ENCODE measurements around the gene DGKD.

DGKD gene

DNA sequence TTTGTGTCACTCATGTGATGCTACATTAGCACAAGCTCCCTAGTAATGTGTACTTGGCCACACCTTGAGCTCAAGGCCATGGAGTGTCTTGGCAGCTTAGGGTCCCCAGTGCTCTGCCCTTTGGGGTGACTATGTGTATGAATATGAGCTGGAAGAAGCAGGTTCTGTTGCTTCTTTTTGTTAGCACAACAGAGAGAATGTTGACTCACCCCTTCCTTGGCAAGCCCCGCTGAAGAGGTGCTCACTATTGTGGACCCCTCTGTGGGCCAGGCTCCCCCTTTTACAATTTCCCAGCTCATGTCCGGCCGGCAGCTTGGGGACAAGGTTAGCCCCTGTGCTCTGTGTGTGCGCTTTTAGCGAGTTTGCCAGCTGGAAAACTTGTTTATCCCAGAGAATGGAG is 48.1 kb downstream of the DGKD start:
- TF ChIP-seq GATA3 (IDR thresholded peaks at IDR 0.05; ENCODE audit: low read depth, low read length), result no peak

DNA sequence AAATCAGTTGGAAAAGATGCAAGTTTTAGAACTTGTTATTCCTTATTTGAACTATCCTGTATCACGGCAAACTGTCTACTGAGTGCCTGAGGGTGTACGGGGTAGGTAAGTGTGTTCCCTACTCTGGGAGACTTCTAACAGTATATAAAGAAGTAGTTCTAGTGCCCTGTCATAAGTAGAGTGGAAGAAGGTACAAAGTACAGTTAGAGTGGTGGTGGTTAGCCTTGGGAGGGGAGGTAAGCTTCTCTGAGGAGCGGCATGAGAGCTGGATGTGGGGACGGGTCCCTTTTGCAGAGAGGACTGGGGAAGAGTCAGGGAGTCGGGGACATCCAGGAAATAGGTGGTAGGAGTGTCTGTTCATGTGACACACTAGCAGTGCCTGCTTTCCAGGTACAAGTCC is 48.5 kb downstream of the DGKD start:
- TF ChIP-seq GATA3 (IDR thresholded peaks at IDR 0.05; ENCODE audit: low read depth, low read length) (no peak), GATA2 (IDR thresholded peaks at IDR 0.05; ENCODE audit: low read depth, low read length) (no peak)

DNA sequence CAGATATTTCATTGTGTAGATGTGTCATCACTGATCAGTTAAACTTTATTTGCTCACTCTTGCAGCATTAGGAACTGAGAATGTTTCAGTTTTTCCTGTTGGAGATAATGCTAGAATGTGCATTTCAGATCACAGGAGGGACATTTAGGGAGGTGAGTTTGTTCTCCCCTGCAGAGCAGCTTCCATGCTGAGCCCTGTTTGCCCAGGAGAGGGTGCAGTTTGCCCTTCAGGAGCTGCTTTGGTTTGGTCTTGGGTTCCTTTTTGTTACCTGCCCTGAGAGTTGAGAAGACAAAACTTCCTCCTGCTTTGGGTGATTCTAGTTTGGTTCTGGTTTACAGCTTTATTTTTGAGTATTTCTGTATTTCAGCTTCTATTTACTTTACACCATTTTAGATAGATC is 49.9 kb downstream of the DGKD start:
- TF ChIP-seq GATA3 (IDR thresholded peaks at IDR 0.05; ENCODE audit: low read depth, low read length) (no peak), GATA2 (IDR thresholded peaks at IDR 0.05; ENCODE audit: low read depth, low read length) (no peak)

DNA sequence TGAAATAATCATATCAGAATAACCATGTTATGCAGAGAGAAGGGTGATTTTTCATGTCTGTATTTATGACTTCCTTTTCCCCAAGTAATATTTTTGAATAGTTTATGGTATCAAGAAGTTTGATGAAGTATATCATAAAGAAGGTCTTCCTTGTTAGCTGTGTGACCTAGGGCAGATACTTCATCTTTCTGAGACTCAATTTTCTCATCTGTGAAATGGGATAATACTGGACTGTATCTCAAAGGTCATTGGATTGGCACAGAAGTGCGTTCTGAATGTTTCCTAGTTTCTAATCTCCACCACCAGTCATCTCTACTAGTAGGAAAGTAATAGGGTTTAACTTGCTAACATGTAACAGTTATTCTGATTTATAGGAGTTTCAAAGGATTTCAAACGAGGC is 52.6 kb downstream of the DGKD start:
- TF ChIP-seq GATA3 (IDR thresholded peaks at IDR 0.05; ENCODE audit: low read depth, low read length) (no peak), GATA2 (IDR thresholded peaks at IDR 0.05; ENCODE audit: low read depth, low read length) (no peak)

- no peak for TF ChIP-seq GATA2 (IDR thresholded peaks at IDR 0.05; ENCODE audit: low read depth, low read length)
Measured at GRCh38 chr2:233407771-233408181, 53.5 kb downstream of the DGKD start.

GRCh38 chr2:233408366-233409285 is 54.3 kb downstream of the DGKD start:
- TF ChIP-seq GATA3 (IDR thresholded peaks at IDR 0.05; ENCODE audit: low read depth, low read length) (no peak), GATA2 (IDR thresholded peaks at IDR 0.05; ENCODE audit: low read depth, low read length) (no peak)

DNA sequence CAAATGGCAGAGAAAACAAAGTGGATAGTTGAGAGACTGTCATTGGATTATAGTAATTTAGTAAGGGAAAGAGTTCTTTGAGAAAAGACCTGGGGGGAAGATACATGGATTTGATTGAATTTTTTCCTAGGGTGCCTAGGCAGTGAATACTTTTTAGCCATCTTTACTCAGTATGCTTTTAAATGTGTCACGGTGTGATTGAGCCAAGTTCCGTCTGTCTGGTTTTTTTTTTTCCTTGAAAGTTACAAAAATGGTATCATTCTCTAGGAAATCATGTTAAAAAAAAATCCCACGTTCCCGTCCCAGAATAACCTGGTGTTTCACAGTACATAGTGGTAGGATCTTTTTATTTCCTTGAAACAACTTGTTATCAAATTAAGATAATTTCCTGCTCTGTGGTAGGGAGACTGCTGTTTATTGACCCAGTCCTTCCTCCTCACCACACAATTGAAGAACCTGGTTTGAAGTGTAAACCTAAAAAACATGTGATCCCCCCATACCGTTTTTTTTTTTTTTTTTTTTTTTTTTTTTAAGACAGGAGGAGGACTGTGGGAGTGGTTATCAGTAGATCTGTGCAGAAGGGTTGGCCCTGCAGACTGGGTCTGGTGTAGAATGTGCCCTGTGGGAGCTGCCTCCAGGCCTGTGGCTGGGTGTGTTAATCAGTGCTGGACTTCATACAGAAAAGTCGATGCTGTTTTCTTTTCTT is 55.1 kb downstream of the DGKD start:
- TF ChIP-seq GATA2 (IDR thresholded peaks at IDR 0.05; ENCODE audit: low read depth, low read length) (peak; percentile 53), GATA3 (IDR thresholded peaks at IDR 0.05; ENCODE audit: low read depth, low read length) (no peak)

DNA sequence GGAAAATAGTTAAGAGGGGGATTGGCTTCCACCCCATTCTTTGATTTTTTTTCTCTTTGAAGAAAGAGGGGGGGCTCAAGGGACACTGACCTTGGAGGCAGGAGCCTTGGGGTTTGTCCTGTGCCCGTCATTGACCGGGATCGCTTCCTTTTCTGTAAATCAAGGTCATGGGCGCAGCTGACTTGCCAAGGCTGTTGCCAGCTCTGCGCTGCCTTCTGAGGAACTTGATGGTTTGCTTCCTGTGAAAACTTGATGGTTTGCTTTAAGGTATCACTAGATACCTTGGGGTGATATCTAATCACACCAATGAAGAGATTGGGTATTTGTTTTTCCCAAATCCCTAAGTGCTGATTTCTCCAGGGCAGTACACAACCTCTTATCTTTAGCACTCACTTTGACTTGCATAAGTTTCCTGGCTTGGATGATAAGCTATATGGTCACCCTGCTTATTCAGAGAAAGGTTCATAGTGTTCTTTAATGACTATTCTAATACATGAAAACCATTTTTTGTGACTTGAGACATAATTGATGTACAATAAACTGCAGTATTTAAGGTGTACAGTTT is 56.0 kb downstream of the DGKD start:
- TF ChIP-seq GATA2 (IDR thresholded peaks at IDR 0.05; ENCODE audit: low read depth, low read length), result no peak
- no peak for TF ChIP-seq GATA3 (IDR thresholded peaks at IDR 0.05; ENCODE audit: low read depth, low read length)

DNA sequence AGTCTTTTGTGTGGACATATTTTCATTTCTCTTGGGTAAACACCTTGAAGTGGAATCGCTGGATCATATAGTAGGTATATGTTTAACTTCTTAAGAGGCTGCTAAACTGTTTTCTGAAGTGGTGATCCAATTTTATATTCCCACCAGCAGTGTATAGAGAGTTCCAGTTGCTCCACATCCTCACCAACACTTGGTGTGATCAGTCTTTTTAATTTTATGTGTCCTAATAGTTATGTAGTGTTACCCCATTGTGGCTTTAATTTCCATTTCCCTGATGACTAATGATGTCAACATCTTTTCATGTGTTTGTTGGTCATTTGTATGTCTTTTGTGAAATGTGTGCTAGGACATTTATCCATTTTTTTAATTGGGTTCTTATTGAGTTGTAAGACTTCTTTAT is 56.9 kb downstream of the DGKD start:
- no peak for TF ChIP-seq GATA2 (IDR thresholded peaks at IDR 0.05; ENCODE audit: low read depth, low read length)

GRCh38 chr2:233412405-233412804 is 58.1 kb downstream of the DGKD start:
- TF ChIP-seq GATA2 (IDR thresholded peaks at IDR 0.05; ENCODE audit: low read depth, low read length) (no peak), GATA3 (IDR thresholded peaks at IDR 0.05; ENCODE audit: low read depth, low read length) (no peak)

DNA sequence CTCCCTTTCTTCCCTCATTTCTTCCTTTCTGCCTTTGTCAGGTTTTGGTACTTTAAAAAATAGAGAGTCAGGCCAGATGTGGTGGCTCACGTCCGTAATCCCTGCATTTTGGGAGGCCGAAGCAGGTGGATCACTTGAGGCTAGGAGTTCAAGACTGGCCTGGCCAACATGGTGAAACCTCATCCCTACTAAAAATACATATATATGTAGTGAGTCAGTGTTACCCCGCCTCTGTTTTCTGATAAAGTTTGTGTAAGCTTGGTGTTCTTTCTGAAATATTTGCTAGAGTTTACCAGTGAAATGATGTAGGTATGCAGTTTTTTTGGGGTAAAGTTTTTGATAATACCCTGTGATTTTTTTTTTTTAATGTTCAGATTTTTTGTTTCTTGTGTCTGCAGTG is 58.8 kb downstream of the DGKD start:
- TF ChIP-seq GATA3 (IDR thresholded peaks at IDR 0.05; ENCODE audit: low read depth, low read length) (no peak), GATA2 (IDR thresholded peaks at IDR 0.05; ENCODE audit: low read depth, low read length) (no peak)

DNA sequence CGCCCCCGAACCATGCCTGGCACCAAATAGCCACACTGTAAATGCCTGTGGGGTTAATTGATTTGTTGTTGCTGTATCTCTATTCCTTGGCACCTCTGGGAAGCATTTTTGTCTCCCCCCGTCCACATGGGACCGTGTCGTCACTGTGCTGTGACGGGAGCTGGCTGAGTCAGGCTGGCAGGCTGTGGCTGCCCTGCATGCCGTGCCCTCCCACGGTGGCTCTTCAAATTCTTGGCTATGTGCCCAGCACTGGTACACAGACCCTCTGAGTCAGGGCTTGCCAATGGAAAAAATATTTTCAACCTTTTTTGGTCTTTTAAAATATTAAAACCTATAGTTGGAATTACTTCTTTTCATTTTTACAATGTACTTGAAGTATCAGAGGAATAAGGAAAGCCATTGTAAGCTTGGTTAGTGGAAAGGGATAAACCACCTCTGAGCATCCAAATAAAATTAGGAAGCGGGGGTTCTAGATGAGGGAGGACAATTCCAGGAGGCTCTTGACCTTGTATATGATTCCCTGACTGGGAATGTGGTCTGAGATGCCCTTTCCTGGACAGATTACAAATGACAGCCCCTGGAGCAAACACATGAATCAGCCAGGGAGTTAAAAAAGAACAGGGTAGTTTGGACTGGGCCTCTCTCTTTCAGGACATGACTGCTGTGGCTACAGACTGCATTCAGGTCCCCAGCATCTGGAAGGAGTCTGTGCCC is 59.4 kb downstream of the DGKD start:
- TF ChIP-seq GATA3 (IDR thresholded peaks at IDR 0.05; ENCODE audit: low read depth, low read length), result no peak
- TF ChIP-seq GATA2 (IDR thresholded peaks at IDR 0.05; ENCODE audit: low read depth, low read length), result no peak

DNA sequence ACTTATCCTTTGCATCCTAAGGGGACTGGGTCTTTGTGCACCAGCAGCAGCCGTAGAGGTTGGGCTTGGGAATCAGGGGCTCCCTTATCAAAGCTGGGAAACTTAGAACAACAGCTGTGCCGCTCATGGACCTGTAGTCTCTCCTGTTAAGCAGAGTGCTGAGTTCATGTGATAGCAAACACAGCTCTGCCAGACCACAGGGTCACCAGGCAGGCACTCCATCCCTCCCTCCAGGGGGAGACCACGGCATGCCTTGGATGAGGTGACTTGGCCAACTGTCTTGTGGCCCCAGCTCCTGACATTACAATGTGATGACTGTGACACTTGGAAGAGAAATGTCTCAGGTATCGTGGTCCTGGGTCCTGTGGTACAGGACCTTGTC is 60.0 kb downstream of the DGKD start:
- TF ChIP-seq GATA2 (IDR thresholded peaks at IDR 0.05; ENCODE audit: low read depth, low read length) (no peak), GATA3 (IDR thresholded peaks at IDR 0.05; ENCODE audit: low read depth, low read length) (no peak)

DNA sequence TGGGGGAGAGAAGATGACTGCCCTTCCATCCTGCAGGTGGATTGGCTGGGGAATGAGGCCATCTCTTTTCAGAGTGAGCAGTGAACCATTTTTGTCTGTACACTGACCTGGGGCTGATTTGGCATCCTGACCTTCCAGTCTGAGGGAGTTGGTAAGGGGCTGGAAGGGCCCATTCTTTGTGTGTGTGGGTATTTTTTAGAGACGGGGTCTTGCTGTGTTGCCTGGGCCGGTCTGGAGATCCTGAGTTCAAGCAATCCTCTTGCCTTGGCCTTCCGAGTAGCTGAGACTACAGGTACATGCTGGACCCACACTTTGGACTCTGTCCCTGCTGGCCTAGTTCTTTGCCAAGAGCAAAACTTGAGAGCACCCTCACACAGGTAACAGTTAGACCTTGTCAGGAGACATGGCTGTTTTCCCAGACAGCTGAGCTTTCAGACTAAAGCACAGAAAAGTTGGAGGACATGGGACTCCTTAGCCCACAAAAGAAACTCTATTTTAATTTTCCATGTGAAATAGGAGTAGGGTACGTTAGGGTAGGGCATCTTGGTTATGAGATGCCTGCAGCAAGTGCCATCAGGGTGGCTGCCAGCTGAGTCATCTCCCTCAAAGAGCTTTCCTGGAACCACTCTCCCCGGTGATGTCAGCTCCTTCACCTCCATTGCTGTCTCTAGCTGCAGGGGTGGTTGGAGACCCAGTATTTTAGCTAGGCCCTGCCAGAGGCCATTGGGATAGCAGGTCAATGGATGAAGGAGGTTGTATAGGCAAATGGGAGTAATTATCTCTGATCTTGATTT is 60.7 kb downstream of the DGKD start:
- TF ChIP-seq GATA2 (IDR thresholded peaks at IDR 0.05; ENCODE audit: low read depth, low read length) (no peak), GATA3 (IDR thresholded peaks at IDR 0.05; ENCODE audit: low read depth, low read length) (no peak)

Data from SH-SY5Y (cell line).